GM19035 (cell line): ENCODE measurements around the gene GCGR.
A peak's percentile ranks its signal among the peaks of the same experiment; 100 is the strongest.

ENCODE experiments used
- ATAC-seq: cut with Tn5 transposase; IDR thresholded peaks from one replicate; pipeline ENCODE4 v1.9.1; 2021; ENCODE audit not compliant: unreplicated experiment

GCGR gene

GRCh38 chr17:81845881-81846742 lies 42.2 kb downstream of the GCGR start:
- ATAC-seq: no peak

DNA sequence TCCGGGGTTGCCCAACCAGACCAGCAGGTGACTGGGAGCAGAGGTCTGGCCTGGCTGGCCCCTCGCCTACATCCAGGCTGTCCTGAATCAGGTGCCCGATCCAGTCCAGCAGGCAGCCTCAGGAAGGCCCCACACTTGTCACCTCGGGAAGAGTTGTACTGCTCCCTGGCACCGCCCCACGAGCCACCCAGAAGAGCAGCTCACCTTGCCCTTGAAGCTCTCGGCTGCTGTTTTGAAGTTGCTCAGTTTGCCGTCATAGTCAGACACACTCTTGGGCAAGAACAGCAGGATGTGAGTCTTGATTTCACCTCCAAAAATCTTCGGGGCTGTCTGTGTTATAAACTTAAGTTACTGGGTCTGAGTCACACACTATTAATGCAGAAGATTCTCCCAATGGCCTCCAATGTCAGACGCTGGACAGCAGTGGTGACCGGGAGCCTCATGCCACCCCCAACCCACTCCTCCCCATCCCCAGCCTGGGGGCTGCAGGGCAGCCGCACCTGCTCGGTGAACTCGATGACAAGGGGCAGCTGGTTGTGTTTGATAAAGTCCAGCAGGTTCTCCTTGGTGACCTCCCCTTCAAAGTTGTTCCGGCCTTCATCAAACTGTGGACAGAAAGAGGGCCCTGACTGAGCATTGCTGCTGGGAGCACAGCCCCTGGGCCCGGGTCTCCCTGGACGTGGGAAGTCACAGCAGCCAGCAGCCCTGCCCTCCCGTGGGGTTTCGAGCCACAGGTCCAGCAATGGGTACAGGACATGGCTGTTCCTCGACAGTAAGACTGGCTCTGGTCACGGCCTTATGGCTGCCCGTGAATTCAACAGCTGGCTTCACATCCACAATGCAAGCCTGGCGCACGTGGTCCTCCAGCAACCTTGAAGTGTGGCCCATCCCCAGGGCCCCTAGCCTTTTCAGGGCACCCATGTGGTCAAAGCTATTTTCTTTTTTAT lies 43.1 kb downstream of the GCGR start:
- no peak for ATAC-seq

GRCh38 chr17:81849457-81849856 lies 45.5 kb downstream of the GCGR start:
- no peak for ATAC-seq

- no peak for ATAC-seq
These were observed 47.5 kb downstream of the GCGR start for GRCh38 chr17:81851423-81851822.

GRCh38 chr17:81852237-81852636 lies 48.3 kb downstream of the GCGR start:
- ATAC-seq: no peak

DNA sequence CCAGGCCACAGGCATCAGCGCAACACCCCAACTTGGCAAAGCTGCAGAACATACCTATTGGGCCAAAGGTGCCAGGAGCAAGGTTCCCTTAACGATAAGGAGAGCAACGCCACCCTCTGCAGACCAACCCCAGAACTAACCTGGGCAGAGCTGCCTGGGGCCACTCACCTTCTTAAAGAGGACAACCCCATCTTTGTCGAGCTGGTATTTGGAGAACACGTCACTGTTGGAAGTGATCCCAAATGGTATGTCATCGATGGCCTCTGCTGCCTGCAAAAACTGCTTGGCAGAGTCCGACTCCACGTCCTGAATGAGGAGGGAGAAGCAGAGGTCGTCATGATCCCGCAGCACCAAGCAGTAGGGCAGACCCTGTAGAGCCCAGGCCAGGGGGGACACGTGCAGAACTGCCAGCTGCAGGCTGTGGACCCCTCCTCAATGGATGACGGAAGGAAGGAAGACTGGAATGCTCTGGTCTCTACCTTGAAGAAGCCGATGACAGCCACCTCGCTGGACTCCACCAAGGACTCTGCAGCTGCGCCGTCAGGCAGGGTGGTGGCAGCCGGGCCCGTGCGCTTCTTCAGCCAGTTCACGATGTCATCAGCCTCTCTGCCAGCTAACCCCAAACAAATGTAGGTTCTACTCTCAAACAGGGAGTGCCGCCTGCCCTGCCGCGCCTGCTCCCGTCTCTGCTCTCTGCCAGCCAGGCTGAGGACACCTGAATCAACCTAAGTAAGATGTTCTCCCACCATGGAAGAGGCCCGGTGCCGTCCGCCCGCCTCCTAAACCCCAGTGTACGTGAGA lies 51.2 kb downstream of the GCGR start:
- ATAC-seq: no peak

DNA sequence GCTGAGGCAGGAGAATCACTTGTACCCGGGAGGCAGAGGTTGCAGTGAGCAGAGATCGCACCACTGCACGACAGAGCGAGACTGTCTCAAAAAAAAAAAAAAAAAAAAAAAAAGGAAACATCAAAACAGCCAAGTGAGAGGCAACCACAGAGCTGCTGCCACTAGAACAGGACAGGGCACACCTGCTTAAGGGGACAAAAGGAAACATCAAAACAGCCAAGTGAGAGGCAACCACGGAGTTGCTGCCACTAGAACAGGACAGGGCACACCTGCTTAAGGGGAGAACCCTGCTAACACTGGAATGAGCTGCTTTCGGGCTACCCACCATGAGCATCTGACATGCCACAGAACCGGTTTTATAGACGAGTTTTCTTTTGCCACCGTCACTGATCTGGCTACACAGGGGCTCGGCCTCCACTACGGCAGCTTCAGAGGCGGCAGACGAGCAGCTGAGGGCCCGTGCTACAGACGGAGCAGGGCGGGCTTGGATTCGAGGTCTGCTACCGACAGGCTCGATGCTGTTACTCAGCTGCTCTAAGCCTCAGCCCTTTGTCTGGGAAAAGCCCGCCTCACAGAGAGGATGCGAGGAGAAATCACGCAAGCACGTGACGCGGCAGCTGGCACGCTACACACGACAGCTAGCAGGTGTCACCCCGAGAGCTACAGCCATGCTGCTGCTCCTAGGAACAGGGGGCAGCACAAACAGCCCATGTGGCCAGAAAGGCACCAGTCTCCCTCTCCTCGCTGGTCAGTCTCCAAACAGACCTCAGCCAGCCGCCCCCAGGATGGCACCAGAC lies 54.4 kb downstream of the GCGR start:
- no peak for ATAC-seq

DNA sequence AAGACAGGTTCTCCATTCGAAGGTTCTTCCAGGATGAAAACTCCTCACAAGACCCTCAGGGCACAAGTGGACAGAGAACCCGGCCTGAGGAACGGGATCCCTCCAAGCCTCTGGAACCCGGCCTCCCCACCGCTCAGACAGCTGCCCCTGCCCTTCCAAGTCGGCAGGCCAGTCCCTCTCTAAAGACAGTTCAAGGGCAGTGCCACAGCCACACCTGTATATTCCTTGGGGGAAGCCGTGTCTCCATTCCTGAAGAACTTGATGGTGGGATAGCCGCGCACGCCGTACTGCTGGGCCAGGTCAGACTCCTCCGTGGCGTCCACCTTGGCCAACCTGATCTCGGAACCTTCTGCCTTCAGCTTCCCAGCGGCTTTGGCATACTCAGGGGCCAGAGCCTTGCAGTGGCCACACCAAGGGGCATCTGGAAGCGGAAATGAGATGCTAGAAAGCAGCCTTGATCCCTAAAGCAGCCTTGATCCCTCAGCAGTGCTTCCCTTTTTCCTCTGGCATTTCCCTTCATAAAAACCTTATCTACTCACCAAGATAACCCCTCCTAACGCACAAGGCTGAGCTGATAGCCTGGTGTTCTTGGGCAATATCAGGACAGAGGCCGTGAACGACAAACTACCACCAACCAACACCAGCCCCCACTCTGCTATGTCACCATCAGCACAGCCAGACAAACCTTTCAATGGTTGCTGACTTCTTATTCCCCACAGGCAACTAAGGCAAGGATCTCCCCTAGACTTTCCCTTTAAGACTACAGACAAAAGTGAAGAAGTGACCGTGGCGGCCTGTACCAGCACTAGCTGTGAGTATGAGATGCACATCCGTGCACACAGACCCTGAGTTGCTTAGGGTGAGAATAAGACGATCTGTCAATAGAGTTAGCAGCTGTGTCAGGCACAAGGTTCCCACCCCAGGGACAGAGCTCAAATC lies 55.3 kb downstream of the GCGR start:
- ATAC-seq: no peak

- peak; percentile 7 for ATAC-seq
These were observed 56.2 kb downstream of the GCGR start, which contains the start of gene P4HB for GRCh38 chr17:81859906-81860755. P4HB (minus strand) TSS chr17:81860535; CDS start chr17:81860471, 64 bp downstream.

GRCh38 chr17:81860756-81861568 lies 57.0 kb downstream of the GCGR start:
- peak; percentile 81 for ATAC-seq

DNA sequence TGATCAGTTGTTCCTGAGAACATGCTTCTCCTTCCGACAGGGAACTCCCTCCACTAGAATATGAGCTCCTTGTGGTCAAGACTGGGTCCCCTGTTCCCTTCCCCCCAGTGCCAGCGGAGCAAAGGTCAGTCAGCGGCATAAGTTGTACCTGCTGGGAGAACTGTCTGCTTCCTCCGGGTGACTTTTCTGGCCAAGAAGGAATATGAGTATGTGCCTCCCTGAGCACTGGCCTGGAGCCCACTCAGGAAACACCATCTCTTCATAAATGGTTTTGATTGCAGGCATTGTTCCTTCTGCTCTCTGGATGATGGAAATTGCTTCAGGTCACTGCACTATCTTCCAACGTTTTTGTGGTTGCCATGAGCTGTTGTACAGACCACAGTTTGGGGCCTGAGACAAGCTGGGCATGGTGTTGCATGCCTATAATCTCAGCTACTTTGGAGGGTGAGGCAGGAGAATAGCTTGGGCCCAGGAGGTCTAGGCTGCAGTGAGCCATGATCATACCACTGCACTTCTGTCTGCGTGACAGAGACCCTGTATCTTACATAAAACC lies 59.2 kb downstream of the GCGR start:
- no peak for ATAC-seq
